ENCODE results near the gene GLO1. TPM values are rescaled to one million over a fixed set of nuclear protein-coding genes. Genes with fewer than 3 reads are reported as not detected.

Gene GLO1
- total and polyA plus RNA-seq, 2 donors (not counting 3 experiments of a cell fraction or from before 2014, with no cell fraction given): 70.3 to 120 TPM

- Histone ChIP-seq H3K4me1 (ENCODE audit: control insufficient read depth, extremely low read depth, insufficient read depth, low read length) (no peaks in the 10 kb centered on the region), H3K4me2 (ENCODE audit: insufficient read depth, low read length) (no peak overlapping the region), H3K27ac (ENCODE audit: insufficient read depth, low read depth, low read length) (no peak overlapping the region), H3K9ac (replicated peaks; ENCODE audit: extremely low read depth, insufficient read depth, low read length) (no peak overlapping the region), H3K4me3 (replicated peaks in 1 of 3; ENCODE audit: insufficient read depth in 1 of 3, low read depth in 1 of 3, low read length in 3 of 3) (no peak overlapping the region), H3K36me3 (ENCODE audit: control insufficient read depth in 2 of 2, extremely low read depth in 1 of 2, insufficient read depth in 2 of 2, low read length in 2 of 2) (no peaks in the 10 kb centered on the region), H3K9me1 (replicated peaks; ENCODE audit: control insufficient read depth, extremely low read depth, insufficient read depth, low read length) (peaks cover 2% of the 10 kb centered on the region), H3K27me3 (ENCODE audit: control insufficient read depth in 2 of 2, insufficient read depth in 2 of 2, low read length in 2 of 2) (no peaks in the 10 kb centered on the region), H3K9me3 (replicated peaks; ENCODE audit: control insufficient read depth, insufficient read depth, low read length) (no peaks in the 10 kb centered on the region), H3K79me2 (ENCODE audit: control insufficient read depth, insufficient read depth, low read length) (no peaks in the 10 kb centered on the region), H4K20me1 (replicated peaks; ENCODE audit: control insufficient read depth, extremely low read depth, insufficient read depth, low read length) (no peaks in the 10 kb centered on the region), H2AFZ (ENCODE audit: low read depth, low read length) (no peak overlapping the region)
- intact Hi-C loops (cut with micrococcal nuclease): no loop called here
- dilution Hi-C loops (cut with MboI; ENCODE audit: extremely low pct_ligation_motif_present, low sequenced_read_pairs): no loop called here
- POLR2A ChIA-PET: no interaction called here
- BruUV-seq (replicated peaks): no TSS peak
- FAIRE-seq (no peak), DNase-seq (ENCODE audit: low read depth, low spot score) (no peak)
- CTCF ChIA-PET: interaction anchor here (0.9 kb wide), 1 partner anchor 9 kb away, joined by 3 read pairs; no protein-coding TSS in a partner anchor
- TF ChIP-seq MYC (IDR thresholded peaks at IDR 0.05; ENCODE audit: low read depth, low read length) (no peak), CTCF (IDR thresholded peaks at IDR 0.05; ENCODE audit: extremely low read depth in 1 of 2, insufficient read depth in 1 of 2, low read depth in 1 of 2, low read length in 2 of 2) (no peak), POLR2AphosphoS5 (IDR thresholded peaks at IDR 0.05; ENCODE audit: insufficient read depth, low read depth, low read length) (no peak), FOS (IDR thresholded peaks at IDR 0.05; ENCODE audit: borderline replicate concordance, insufficient read depth, low read length) (no peak), MAX (IDR thresholded peaks at IDR 0.05; ENCODE audit: insufficient read depth, insufficient read length) (no peak), GATA2 (IDR thresholded peaks at IDR 0.05; ENCODE audit: insufficient read depth, insufficient read length, low read depth, low read length) (no peak)
Measured at GRCh38 chr6:38651121-38651784, 51.7 kb downstream of the GLO1 start.
